Esophagus muscularis mucosa (tissue), 4 donors: ENCODE data around the gene TTYH3.

Experiments
- EP300 ChIP-seq: sonication (generic); formaldehyde crosslinking; IDR thresholded peaks from one replicate; pipeline ENCODE4 v1.6.1; 2017; ENCODE audit warnings: antibody characterized with exemption
- POLR2A ChIP-seq: fragments of 450-650 bp; IDR thresholded peaks from one replicate; pipeline ENCODE4 v1.6.1; 2017; ENCODE audit warnings: antibody characterized with exemption, moderate library complexity, mild to moderate bottlenecking, low read depth
- POLR2AphosphoS5 ChIP-seq, 2 donors: sonication (generic); formaldehyde crosslinking; IDR thresholded peaks; one replicate each; pipeline ENCODE4 v1.6.1; 2017; ENCODE audit warnings: antibody characterized with exemption in 2 of 2
- TF ChIP-seq, protein P1 (sequence below), 3 experiments: fragments of 200-600 bp in 2 of 3; fragments of 450-650 bp in 1 of 3; sonication (generic) in 2 of 3; IDR thresholded peaks; one replicate each; pipeline ENCODE4 v1.5.1; 2017 to 2019; ENCODE audit warnings: antibody characterized with exemption in 3 of 3, mild to moderate bottlenecking in 2 of 3, moderate library complexity in 1 of 3

DNA sequence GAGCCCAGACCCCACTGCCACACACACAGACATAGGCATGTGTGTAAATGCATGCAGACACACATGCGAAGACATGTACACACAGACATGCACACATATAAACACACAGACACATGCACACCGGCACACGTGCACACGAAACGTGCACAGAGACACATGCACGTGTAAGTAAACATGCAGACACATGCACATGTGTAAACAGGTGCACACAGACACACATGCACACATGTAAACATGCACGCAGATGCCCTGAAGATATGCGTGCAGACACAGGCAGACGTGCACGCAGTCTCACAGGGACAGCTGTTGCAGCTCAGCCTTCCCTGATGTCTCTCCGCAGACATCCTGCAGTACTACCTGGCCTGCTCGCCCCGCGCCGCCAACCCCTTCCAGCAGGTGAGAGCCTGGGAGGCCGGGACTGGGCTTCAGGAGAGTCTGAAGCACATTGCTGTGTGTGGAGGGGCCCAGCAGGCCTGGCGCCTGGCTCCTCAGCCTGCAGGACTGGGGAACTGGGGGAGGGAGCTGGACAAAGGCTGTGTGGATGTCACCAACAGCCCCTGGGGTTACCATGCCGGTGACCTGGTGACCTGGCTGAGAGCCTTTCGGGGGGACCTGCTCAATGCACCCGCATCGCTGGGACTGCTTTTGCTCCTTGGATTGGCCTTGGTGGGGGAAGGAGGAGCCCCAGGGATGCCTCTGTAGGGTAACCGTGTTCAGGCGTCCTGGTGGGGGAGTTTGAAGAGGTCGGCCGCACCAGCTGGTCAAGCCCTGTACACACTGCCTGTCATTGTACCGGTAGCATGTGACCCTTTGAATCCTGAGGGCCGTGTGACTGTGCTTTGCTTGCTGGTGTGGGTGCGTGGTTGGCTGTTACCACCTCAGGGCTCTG is 20.3 kb downstream of the TTYH3 start:
- TF ChIP-seq POLR2AphosphoS5 (IDR thresholded peaks at IDR 0.05): no peak
- no peak for TF ChIP-seq POLR2A
- TF ChIP-seq, protein P1, sequence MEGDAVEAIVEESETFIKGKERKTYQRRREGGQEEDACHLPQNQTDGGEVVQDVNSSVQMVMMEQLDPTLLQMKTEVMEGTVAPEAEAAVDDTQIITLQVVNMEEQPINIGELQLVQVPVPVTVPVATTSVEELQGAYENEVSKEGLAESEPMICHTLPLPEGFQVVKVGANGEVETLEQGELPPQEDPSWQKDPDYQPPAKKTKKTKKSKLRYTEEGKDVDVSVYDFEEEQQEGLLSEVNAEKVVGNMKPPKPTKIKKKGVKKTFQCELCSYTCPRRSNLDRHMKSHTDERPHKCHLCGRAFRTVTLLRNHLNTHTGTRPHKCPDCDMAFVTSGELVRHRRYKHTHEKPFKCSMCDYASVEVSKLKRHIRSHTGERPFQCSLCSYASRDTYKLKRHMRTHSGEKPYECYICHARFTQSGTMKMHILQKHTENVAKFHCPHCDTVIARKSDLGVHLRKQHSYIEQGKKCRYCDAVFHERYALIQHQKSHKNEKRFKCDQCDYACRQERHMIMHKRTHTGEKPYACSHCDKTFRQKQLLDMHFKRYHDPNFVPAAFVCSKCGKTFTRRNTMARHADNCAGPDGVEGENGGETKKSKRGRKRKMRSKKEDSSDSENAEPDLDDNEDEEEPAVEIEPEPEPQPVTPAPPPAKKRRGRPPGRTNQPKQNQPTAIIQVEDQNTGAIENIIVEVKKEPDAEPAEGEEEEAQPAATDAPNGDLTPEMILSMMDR (IDR thresholded peaks at IDR 0.05): no peak
- TF ChIP-seq EP300: no peak
